HEK293T (cell line): ENCODE data around the gene ARHGAP42.

Source experiments
- CTCF ChIA-PET: fragments of 350-600 bp; formaldehyde crosslinking; extraction: SDS; loops from one replicate; lab custom pipeline; 2021; ENCODE audit warnings: antibody characterized with exemption, inconsistent platforms; lab: Yijun Ruan, JAX
- POLR2A ChIA-PET: fragments of 350-600 bp; formaldehyde crosslinking; extraction: SDS; loops from one replicate; lab custom pipeline; 2020; ENCODE audit warnings: antibody characterized with exemption, inconsistent platforms; lab: Yijun Ruan, JAX
- DNase-seq: peaks from one replicate; pipeline ENCODE4 v3.0.0; 2012; ENCODE audit warnings: mixed read lengths; ENCODE audit errors: extremely low spot score
- ARNT ChIP-seq: fragments of 450-650 bp; IDR thresholded peaks from 2 replicates; pipeline ENCODE4 v1.6.1; 2017; ENCODE audit warnings: mild to moderate bottlenecking
- BHLHE40 ChIP-seq: fragments of 450-650 bp; IDR thresholded peaks from 2 replicates; pipeline ENCODE4 v1.6.1; 2016; ENCODE audit warnings: mild to moderate bottlenecking, moderate library complexity, borderline replicate concordance
- CTBP1 ChIP-seq: fragments of 450-650 bp; IDR thresholded peaks from 2 replicates; pipeline ENCODE4 v1.6.1; 2016; ENCODE audit warnings: borderline replicate concordance
- ELF4 ChIP-seq: fragments of 450-650 bp; IDR thresholded peaks from 2 replicates; pipeline ENCODE4 v1.6.1; 2017; ENCODE audit warnings: antibody characterized with exemption
- FOXA1 ChIP-seq: fragments of 450-650 bp; IDR thresholded peaks from 2 replicates; pipeline ENCODE4 v1.6.1; 2016; ENCODE audit warnings: mild to moderate bottlenecking
- FOXK2 ChIP-seq: fragments of 450-650 bp; IDR thresholded peaks from 2 replicates; pipeline ENCODE4 v1.6.1; 2016; ENCODE audit warnings: mild to moderate bottlenecking
- FOXM1 ChIP-seq: fragments of 450-650 bp; IDR thresholded peaks from 2 replicates; pipeline ENCODE4 v1.6.1; 2017; ENCODE audit warnings: mild to moderate bottlenecking, borderline replicate concordance
- HDGF ChIP-seq: fragments of 450-650 bp; IDR thresholded peaks from 2 replicates; pipeline ENCODE4 v1.6.1; 2017; ENCODE audit warnings: antibody characterized with exemption, borderline replicate concordance
- L3MBTL2 ChIP-seq: fragments of 450-650 bp; conservative IDR thresholded peaks from 2 replicates; pipeline ENCODE4 v1.6.1; 2016; ENCODE audit warnings: mild to moderate bottlenecking
- LEF1 ChIP-seq: fragments of 450-650 bp; IDR thresholded peaks from 2 replicates; pipeline ENCODE4 v1.6.1; 2017; ENCODE audit warnings: mild to moderate bottlenecking, borderline replicate concordance
- NFRKB ChIP-seq: fragments of 450-650 bp; IDR thresholded peaks from 2 replicates; pipeline ENCODE4 v1.6.1; 2016; ENCODE audit warnings: mild to moderate bottlenecking, moderate library complexity
- PKNOX1 ChIP-seq: fragments of 450-650 bp; IDR thresholded peaks from 2 replicates; pipeline ENCODE4 v1.6.1; 2016
- SP1 ChIP-seq: fragments of 450-650 bp; IDR thresholded peaks from 2 replicates; pipeline ENCODE4 v1.6.1; 2017
- SUZ12 ChIP-seq: fragments of 450-650 bp; IDR thresholded peaks from 2 replicates; pipeline ENCODE4 v1.6.1; 2016; ENCODE audit warnings: mild to moderate bottlenecking
- TARDBP ChIP-seq: fragments of 450-650 bp; IDR thresholded peaks from 2 replicates; pipeline ENCODE4 v1.6.1; 2016
- ZNF384 ChIP-seq: fragments of 450-650 bp; IDR thresholded peaks from 2 replicates; pipeline ENCODE4 v1.6.1; 2016

Gene ARHGAP42

GRCh38 chr11:100861212-100861611 lies 174.1 kb downstream of the ARHGAP42 start:
- TF ChIP-seq L3MBTL2: no peak
- TF ChIP-seq PKNOX1: no peak
- TF ChIP-seq FOXA1: no peak
- TF ChIP-seq FOXM1: no peak
- no peak for TF ChIP-seq FOXK2
- no peak for TF ChIP-seq BHLHE40
- TF ChIP-seq CTBP1: no peak
- no peak for TF ChIP-seq ELF4
- TF ChIP-seq LEF1: no peak
- TF ChIP-seq HDGF: no peak
- POLR2A ChIA-PET: no interaction called here
- no peak for DNase-seq
- CTCF ChIA-PET: no interaction called here

DNA sequence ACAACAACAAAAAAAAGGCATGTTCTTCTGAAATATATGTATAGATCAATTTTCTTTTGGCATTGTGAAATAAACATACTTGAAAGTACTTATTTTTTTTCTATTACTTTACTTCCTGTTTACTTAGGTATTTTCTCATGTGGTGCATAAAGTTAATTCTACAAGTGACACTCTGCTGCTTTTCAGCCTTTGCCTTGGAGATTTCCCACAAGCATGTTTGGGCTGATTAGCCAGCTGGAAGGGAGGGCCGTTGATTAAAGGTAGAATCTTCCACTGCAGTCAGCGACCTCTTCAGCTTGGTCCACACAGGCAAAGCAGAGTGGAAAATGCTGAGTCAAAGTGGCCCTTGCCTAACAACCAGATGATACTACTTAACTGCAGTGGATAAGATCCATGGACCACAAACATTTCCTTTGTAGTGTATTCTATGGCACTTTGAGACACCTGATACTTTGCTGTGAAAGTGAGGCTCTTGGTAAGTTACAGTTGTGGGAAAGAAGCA lies 176.0 kb downstream of the ARHGAP42 start:
- CTCF ChIA-PET: interaction anchor here (0.7 kb wide), 1 partner anchor 183 kb away, joined by 4 read pairs; no protein-coding TSS in a partner anchor
- DNase-seq: no peak
- TF ChIP-seq CTBP1 (no peak), HDGF (no peak), SP1 (no peak), ZNF384 (no peak), TARDBP (no peak), BHLHE40 (no peak), FOXK2 (no peak), ELF4 (no peak), SUZ12 (no peak), ARNT (no peak), NFRKB (no peak), L3MBTL2 (no peak), FOXA1 (no peak), PKNOX1 (no peak), FOXM1 (no peak), LEF1 (no peak)
- POLR2A ChIA-PET: no interaction called here

DNA sequence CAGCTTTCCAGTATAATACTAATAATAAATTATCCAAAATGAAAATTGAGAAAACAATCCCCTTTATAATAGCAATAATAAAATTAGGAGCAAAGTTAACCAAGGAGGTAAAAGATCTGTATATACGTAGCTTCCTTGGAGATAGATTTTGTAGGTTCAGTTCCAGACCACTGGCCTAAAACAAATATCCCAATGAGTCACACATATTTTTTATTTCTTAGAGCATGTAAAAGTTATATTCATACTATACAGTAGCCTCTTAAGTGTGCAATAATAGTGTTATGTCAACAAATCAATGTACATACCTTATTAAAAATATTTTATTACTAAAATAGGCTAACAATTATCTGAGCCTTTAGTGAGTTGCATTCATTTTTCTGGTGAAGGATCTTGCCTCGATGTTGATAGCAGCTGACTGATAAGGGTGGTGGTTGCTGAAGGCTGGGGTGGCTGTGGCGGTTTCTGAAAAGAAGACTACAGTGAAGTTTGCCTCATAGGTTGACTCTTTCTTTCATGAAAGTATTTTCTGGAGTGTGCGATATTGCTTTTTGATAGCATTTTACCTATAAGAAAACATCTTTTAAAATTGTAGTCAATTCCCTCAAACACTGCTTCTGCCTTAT lies 178.5 kb downstream of the ARHGAP42 start:
- POLR2A ChIA-PET: no interaction called here
- CTCF ChIA-PET: no interaction called here
- TF ChIP-seq PKNOX1: no peak
- no peak for TF ChIP-seq CTBP1
- TF ChIP-seq ELF4: no peak
- no peak for TF ChIP-seq ARNT
- TF ChIP-seq FOXA1: no peak
- DNase-seq: no peak

GRCh38 chr11:100866453-100866852 lies 179.4 kb downstream of the ARHGAP42 start:
- CTCF ChIA-PET: interaction anchor here (1.3 kb wide), 1 partner anchor 24 kb away, joined by 3 read pairs; no protein-coding TSS in a partner anchor
- POLR2A ChIA-PET: no interaction called here
- TF ChIP-seq FOXK2: no peak
- TF ChIP-seq FOXA1: no peak
- TF ChIP-seq BHLHE40: no peak
- no peak for TF ChIP-seq HDGF
- no peak for TF ChIP-seq ELF4
- TF ChIP-seq LEF1: no peak
- no peak for TF ChIP-seq FOXM1
- TF ChIP-seq TARDBP: no peak
- no peak for TF ChIP-seq L3MBTL2
- no peak for TF ChIP-seq CTBP1
- TF ChIP-seq ARNT: no peak
- no peak for TF ChIP-seq ZNF384
- no peak for TF ChIP-seq SP1
- TF ChIP-seq SUZ12: no peak
- TF ChIP-seq PKNOX1: no peak
- no peak for TF ChIP-seq NFRKB
- no peak for DNase-seq

GRCh38 chr11:100867606-100868005 lies 180.5 kb downstream of the ARHGAP42 start:
- CTCF ChIA-PET: interaction anchor here (0.6 kb wide), 1 partner anchor 41 kb away, joined by 3 read pairs; no protein-coding TSS in a partner anchor
- no peak for DNase-seq
- no peak for TF ChIP-seq ELF4
- TF ChIP-seq FOXA1: no peak
- TF ChIP-seq HDGF: no peak
- TF ChIP-seq TARDBP: no peak
- POLR2A ChIA-PET: interaction anchor here (0.8 to 1.2 kb wide), 2 partner anchors 9 to 180 kb away, joined by 3 read pairs; no protein-coding TSS in a partner anchor

DNA sequence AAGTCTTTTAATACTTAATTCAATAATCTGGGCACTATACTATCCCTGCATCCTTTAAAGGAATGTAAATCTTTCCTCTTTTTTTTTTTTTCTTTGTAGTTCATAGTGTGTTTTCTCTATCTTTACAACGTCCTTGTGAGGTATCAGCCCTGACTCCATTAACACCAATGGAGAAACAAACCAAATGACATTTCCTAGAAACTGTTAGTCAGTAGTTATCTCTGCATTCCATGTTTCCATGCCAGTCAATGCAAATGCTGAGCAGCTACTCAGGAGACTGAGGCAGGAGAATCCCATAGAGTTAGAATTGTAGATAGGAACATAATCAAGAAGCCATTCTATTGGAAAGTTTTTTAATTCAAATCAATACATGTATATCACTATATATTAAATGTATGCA lies 182.2 kb downstream of the ARHGAP42 start:
- DNase-seq: no peak
- TF ChIP-seq SUZ12 (no peak), HDGF (no peak), L3MBTL2 (no peak), FOXK2 (no peak), CTBP1 (no peak), ZNF384 (no peak)
- ChIA-PET POLR2A (no interaction called here), CTCF (no interaction called here)
